Left ventricle myocardium inferior (tissue), 1 donor: ENCODE measurements around the gene SLC19A1. TPM values are rescaled to one million over a fixed set of nuclear protein-coding genes. Genes with fewer than 3 reads are reported as not detected.

Experiments
- DNase-seq: peaks from one replicate; pipeline ENCODE4 v3.0.0-alpha.2; 2020
- H3K27ac ChIP-seq: fragments of 200-600 bp; replicated peaks from 2 replicates; pipeline ENCODE4 v1.8.0; 2021
- H3K27me3 ChIP-seq: fragments of 200-600 bp; 2 replicates; pipeline ENCODE4 v1.8.0; 2021; ENCODE audit warnings: low read depth
- H3K36me3 ChIP-seq: fragments of 200-600 bp; 2 replicates; pipeline ENCODE4 v1.8.0; 2021
- H3K4me1 ChIP-seq: fragments of 200-600 bp; 2 replicates; pipeline ENCODE4 v1.8.0; 2021
- H3K4me3 ChIP-seq: fragments of 200-600 bp; 2 replicates; pipeline ENCODE4 v1.8.0; 2021; ENCODE audit warnings: mild to moderate bottlenecking, moderate library complexity
- H3K9me3 ChIP-seq: fragments of 200-600 bp; replicated peaks from 2 replicates; pipeline ENCODE4 v1.8.0; 2021
- CTCF ChIP-seq: fragments of 200-600 bp; IDR thresholded peaks from 2 replicates; pipeline ENCODE4 v1.8.0; 2021; ENCODE audit warnings: antibody characterized with exemption, mild to moderate bottlenecking, borderline replicate concordance
- intact Hi-C: fragments of 100-400 bp; cut with micrococcal nuclease; formaldehyde crosslinking; loops from one replicate; pipeline ENCODE4 v1.11.0; 2022
- total RNA-seq: library from RNA; stranded (reverse); fragmentation: NEBNext Ultra II Directional; extraction: Animal tissue kit (Norgen Biotek cat#: 25700); gene quantifications from one replicate; pipeline ENCODE4 v1.2.1, GENCODE V29; 2021
- donor health status: DM: no; HTN: yes; CAD: no; lungs with severe emphysema.

SLC19A1 gene
- total RNA-seq, 1 donor from 2014 or later: 4.9 TPM

GRCh38 chr21:45508607-45509565, 33.4 kb downstream of the SLC19A1 start:
- H3K4me1 ChIP-seq: no peaks in the 10 kb centered on the region
- H3K27ac ChIP-seq: no peak overlapping the region
- H3K27me3 ChIP-seq: no peaks in the 10 kb centered on the region
- intact Hi-C loops: no loop called here
- peak; percentile 12 for DNase-seq
- no peaks in the 10 kb centered on the region for H3K9me3 ChIP-seq
- H3K4me3 ChIP-seq: no peak overlapping the region
- H3K36me3 ChIP-seq: peaks cover 57% of the 10 kb centered on the region
- no peak for TF ChIP-seq CTCF

- Histone ChIP-seq H3K27ac (no peak overlapping the region), H3K36me3 (peaks cover 57% of the 10 kb centered on the region), H3K27me3 (no peaks in the 10 kb centered on the region), H3K4me3 (no peak overlapping the region), H3K9me3 (no peaks in the 10 kb centered on the region), H3K4me1 (no peaks in the 10 kb centered on the region)
- intact Hi-C loops: no loop called here
- DNase-seq: peak; percentile 8
- TF ChIP-seq CTCF: no peak
Observed at GRCh38 chr21:45507888-45508508, 34.2 kb downstream of the SLC19A1 start.

- no peak overlapping the region for H3K27ac ChIP-seq
- H3K4me1 ChIP-seq: no peaks in the 10 kb centered on the region
- no peak for TF ChIP-seq CTCF
- peaks cover 54% of the 10 kb centered on the region for H3K36me3 ChIP-seq
- H3K9me3 ChIP-seq: no peaks in the 10 kb centered on the region
- H3K4me3 ChIP-seq: no peak overlapping the region
- DNase-seq: no peak
- intact Hi-C loops: no loop called here
- H3K27me3 ChIP-seq: no peaks in the 10 kb centered on the region
Observed at GRCh38 chr21:45507523-45507875, 34.7 kb downstream of the SLC19A1 start.

GRCh38 chr21:45506836-45507522, 35.3 kb downstream of the SLC19A1 start:
- Histone ChIP-seq H3K4me3 (no peak overlapping the region), H3K36me3 (peaks cover 49% of the 10 kb centered on the region), H3K27me3 (no peaks in the 10 kb centered on the region), H3K27ac (no peak overlapping the region), H3K4me1 (no peaks in the 10 kb centered on the region), H3K9me3 (no peaks in the 10 kb centered on the region)
- TF ChIP-seq CTCF: no peak
- peak; percentile 7 for DNase-seq
- intact Hi-C loops: no loop called here

- Histone ChIP-seq H3K4me1 (no peaks in the 10 kb centered on the region), H3K27ac (no peak overlapping the region), H3K27me3 (no peaks in the 10 kb centered on the region), H3K4me3 (no peak overlapping the region), H3K9me3 (no peaks in the 10 kb centered on the region), H3K36me3 (peaks cover 43% of the 10 kb centered on the region)
- intact Hi-C loops: no loop called here
- DNase-seq: peak; percentile 5
- TF ChIP-seq CTCF: no peak
Observed at GRCh38 chr21:45506241-45506817, 35.9 kb downstream of the SLC19A1 start.
